NCI-H128 (cell line): ENCODE data around the gene ROR2.
A peak's percentile ranks its signal among the peaks of the same experiment; 100 is the strongest.

ENCODE experiments used
- DNase-seq: peaks from one replicate; lab custom pipeline; 2025; ENCODE audit not compliant: unreplicated experiment; lab: John Stamatoyannopoulos, UW

ROR2 gene

DNA sequence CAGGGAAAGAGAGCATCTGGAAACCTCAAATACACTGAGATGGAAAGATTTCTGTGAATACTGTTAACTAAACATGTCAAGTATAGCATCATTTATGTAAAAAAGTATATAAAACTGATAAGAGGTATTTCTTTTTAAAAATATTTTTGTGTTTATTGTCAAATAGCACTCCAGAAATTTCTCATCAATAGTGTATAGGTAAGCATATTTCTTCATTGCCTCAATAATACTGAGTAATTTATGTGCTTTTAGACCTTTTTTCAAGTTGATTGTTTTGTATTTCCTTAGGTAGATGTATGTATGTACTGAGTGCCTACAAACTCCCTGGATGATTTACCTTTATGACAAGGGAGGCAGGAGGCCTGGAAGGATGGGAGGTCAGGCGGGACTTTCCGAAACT, 196.3 kb downstream of the ROR2 start:
- DNase-seq: no peak

- no peak for DNase-seq
Observed at GRCh38 chr9:91751922-91752321, 198.1 kb downstream of the ROR2 start.

DNA sequence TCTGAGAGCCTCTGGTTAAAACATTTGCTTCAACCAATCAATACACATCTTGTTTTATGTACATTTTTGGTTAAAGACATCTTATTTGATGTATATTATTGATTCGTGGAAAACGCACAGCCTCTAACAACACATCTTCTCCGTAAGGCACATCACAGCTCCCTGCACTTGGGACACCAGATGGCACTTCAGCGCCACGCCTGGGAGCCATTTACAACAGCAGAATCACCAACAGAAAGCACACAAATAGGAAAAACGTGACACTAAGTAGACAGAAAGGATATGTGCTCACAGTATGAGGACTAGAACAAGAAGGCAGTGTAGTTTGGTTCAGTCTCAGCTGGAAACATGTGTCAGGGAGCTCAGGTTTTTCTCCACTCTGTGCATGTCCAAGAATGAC, 199.7 kb downstream of the ROR2 start:
- no peak for DNase-seq

DNA sequence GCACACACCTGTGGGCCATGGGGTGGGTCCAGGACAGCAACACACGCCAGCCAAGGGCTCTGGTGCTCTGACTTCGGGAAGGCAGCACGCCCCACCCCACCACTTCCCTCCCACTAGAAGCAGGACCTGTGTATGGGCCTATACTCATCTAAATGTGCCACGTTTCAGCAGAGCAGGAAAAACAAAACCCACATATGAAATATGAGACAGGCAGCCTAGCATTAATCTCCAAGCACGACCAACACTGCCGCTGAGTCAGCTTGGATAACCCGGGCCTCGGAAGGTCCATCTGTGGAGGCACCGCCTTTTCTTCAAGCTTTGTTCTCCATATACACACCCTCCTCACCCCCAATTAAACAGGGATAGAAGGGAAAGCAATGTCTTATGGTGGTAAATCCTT, 203.1 kb downstream of the ROR2 start:
- DNase-seq: no peak

GRCh38 chr9:91746357-91746756, 203.7 kb downstream of the ROR2 start:
- DNase-seq: no peak

DNA sequence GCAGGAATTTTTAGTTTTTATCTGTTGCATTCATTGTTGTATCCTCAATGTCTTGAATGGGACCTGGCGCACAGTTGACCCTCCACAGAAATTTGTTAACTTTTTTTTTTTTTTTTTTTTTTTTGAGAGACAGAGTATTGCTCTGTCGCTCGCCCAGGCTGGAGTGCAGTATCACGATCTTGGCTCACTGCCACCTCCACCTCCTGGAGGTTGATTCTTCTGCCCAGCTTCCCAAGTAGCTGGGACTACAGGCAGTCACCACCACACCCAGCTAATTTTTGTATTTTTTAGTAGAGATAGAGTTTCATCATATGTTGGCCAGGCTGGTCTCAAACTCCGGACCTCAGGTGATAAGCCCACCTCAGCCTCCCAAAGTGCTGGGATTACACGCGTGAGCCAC, 205.9 kb downstream of the ROR2 start:
- DNase-seq: no peak

GRCh38 chr9:91741522-91741921, 208.5 kb downstream of the ROR2 start:
- DNase-seq: no peak

GRCh38 chr9:91740701-91741100, 209.3 kb downstream of the ROR2 start:
- no peak for DNase-seq

- DNase-seq: no peak
Observed at GRCh38 chr9:91736898-91737601, 213.0 kb downstream of the ROR2 start.

GRCh38 chr9:91736311-91736710, 213.7 kb downstream of the ROR2 start:
- no peak for DNase-seq

GRCh38 chr9:91735049-91735448, 215.0 kb downstream of the ROR2 start:
- DNase-seq: no peak

GRCh38 chr9:91734371-91734981, 215.6 kb downstream of the ROR2 start:
- DNase-seq: peak; percentile 27

- DNase-seq: no peak
Observed at GRCh38 chr9:91733006-91733624, 216.9 kb downstream of the ROR2 start.

- DNase-seq: no peak
Observed at GRCh38 chr9:91732187-91733005, 217.6 kb downstream of the ROR2 start.

DNA sequence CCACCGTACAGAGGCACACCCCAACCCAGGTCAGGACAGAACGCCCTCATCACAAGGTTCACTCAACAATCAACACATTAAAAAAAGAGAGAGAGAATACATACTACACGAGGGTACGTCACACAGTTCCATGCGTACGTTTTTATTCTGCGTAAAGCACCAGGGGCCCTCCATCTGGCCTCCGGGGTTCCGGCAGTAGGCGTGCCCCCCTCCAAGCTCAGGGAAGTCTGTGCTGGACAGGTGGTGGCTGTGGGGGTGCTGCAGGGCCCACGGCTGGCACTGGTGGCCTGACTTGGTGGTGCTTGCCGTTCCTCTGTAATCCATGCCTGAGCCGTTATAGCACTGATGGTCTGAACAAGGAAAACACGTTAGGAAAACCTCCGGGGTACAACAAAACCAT, 219.2 kb downstream of the ROR2 start:
- no peak for DNase-seq

GRCh38 chr9:91729558-91729842, 220.5 kb downstream of the ROR2 start:
- DNase-seq: no peak

GRCh38 chr9:91727972-91728371, 222.1 kb downstream of the ROR2 start:
- no peak for DNase-seq

- DNase-seq: no peak
Observed at GRCh38 chr9:91727316-91727861, 222.6 kb downstream of the ROR2 start.

DNA sequence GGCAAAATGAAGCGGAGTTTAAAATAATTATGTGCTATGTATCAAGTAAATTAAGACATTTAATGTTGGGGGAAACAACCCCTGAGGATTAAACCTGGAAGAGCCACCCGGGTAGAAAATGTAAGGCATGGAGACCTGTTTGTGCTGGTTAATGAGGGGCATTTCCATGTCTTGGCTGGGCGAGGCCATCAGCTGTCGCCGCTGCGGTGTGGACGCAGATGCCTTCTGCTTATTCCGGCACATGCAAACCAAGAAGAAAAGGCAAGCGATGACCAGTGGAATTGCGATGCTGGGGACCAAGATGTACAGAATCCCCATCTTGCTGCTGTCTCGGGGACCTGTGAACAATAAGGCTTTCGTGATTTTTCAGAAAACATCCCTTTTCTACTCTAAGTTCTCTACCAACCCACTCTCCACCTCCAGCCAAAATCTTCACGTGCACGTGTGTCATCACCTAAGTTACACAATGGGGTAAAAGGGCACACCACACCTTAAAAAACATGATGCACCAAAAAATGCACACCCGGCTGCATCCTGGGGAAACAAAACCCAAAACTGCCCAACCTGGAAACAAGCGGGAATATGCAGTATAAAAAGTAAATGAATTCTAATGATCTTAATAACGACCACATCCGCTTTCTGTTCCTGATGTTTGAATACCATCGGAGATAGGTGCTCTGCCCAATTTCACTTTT, 223.5 kb downstream of the ROR2 start:
- DNase-seq: no peak

DNA sequence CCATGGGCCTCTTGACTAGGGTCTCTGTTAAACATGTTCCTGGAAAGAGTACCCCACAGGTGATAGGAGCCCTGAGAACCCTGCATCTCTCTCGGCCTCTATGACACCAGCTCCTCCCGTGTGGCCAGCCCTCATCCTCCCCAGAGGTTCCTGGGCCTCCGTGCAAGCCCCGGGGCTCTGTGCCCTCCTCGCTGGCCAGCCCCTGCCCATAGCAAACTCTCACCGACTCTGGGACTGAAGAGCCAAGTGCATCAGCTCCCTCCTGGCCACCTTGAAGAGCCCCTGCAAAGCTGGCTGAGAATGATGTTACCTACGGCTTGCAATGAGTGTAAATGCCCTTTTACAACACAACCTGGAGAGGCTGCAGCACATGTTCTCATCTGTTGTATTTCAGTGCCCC, 224.4 kb downstream of the ROR2 start:
- no peak for DNase-seq
